ENCODE measurements around the gene PRKN. TPM values are rescaled to one million over a fixed set of nuclear protein-coding genes. Genes with fewer than 3 reads are reported as not detected.

PRKN gene
- total RNA-seq, 2 donors from 2014 or later, result 6.7 to 8.2 TPM

DNA sequence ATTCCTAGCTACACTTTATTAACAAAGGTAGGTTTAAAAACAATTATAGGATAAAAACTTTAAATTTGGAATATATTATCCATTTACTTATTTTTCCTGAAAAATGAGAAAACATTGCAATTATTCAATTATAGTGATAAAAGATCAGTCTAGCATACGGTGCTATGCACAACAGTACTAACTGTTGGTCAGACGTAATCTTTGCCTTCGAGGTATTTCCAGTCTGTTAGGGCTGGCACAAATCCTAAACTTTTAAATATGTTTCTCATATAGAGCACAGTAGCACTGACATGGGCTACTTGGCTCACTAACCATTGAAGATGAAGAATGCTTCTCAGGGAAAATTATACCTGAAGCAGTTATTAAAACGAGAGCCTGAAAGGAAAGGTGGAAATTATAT is 214.8 kb downstream of the PRKN start:
- DNase-seq, result no peak

GRCh38 chr6:162497389-162497788 is 230.2 kb downstream of the PRKN start:
- H3K4me3 ChIP-seq, result no peak overlapping the region
- H3K27ac ChIP-seq, result no peak overlapping the region
- no peaks in the 10 kb centered on the region for H3K27me3 ChIP-seq
- DNase-seq, result no peak
- intact Hi-C loops (cut with DNase I), result no loop called here
- TF ChIP-seq CTCF (IDR thresholded peaks at IDR 0.05) (no peak), POLR2A (IDR thresholded peaks at IDR 0.05) (no peak)
- H3K9me3 ChIP-seq, result no peaks in the 10 kb centered on the region
- no peaks in the 10 kb centered on the region for H3K36me3 ChIP-seq (replicated peaks in 1 of 2; ENCODE audit: insufficient read depth in 1 of 2, low read depth in 2 of 2)
- 69 to 84% methylated on average over 5 of the region's 5 CpGs for WGBS, 2 donors
- no peaks in the 10 kb centered on the region for H3K4me1 ChIP-seq
- ATAC-seq, result no peak

More for the DNA sequence above, 214.8 kb downstream of the PRKN start:
- ATAC-seq, result no peak
- TF ChIP-seq CTCF (IDR thresholded peaks at IDR 0.05), result no peak
- no peak for TF ChIP-seq POLR2A (IDR thresholded peaks at IDR 0.05)
- H3K9me3 ChIP-seq, result no peaks in the 10 kb centered on the region
- H3K4me3 ChIP-seq, result no peak overlapping the region
- H3K4me1 ChIP-seq, result no peaks in the 10 kb centered on the region
- H3K27ac ChIP-seq, result no peak overlapping the region
- no peaks in the 10 kb centered on the region for H3K36me3 ChIP-seq (replicated peaks in 1 of 2; ENCODE audit: insufficient read depth in 1 of 2, low read depth in 2 of 2)
- 83 to 85% methylated on average over 4 of the region's 4 CpGs for WGBS, 2 donors
- no peaks in the 10 kb centered on the region for H3K27me3 ChIP-seq
- intact Hi-C loops (cut with DNase I), result no loop called here

DNA sequence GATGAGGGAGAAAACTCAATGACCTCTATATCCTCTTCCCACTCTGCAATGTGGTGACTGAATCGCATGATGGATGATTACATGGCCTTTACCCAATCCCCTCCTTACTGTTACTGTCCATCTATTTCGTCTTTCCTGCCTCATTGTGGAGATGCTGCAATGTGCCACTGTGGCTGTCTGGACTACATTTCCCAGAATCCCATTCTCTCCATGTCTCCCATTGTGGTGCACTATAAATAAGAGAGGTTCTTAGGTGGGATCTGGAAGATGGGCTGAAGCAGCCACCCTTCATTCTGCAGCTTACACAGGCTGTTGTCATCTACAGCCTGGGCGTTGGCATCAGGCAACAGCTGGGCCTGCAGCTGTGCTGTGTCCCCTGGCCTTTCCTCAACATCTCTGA is 233.6 kb downstream of the PRKN start:
- ATAC-seq, result no peak
- H3K4me1 ChIP-seq, result no peaks in the 10 kb centered on the region
- no peak for TF ChIP-seq CTCF (IDR thresholded peaks at IDR 0.05)
- TF ChIP-seq POLR2A (IDR thresholded peaks at IDR 0.05), result no peak
- intact Hi-C loops (cut with DNase I), result no loop called here
- WGBS, 2 donors, result 89 to 93% methylated on average over 3 of the region's 3 CpGs
- H3K4me3 ChIP-seq, result no peak overlapping the region
- DNase-seq, result no peak
- H3K9me3 ChIP-seq, result no peaks in the 10 kb centered on the region
- H3K27ac ChIP-seq, result no peak overlapping the region
- no peaks in the 10 kb centered on the region for H3K27me3 ChIP-seq
- H3K36me3 ChIP-seq (replicated peaks in 1 of 2; ENCODE audit: insufficient read depth in 1 of 2, low read depth in 2 of 2), result no peaks in the 10 kb centered on the region

DNA sequence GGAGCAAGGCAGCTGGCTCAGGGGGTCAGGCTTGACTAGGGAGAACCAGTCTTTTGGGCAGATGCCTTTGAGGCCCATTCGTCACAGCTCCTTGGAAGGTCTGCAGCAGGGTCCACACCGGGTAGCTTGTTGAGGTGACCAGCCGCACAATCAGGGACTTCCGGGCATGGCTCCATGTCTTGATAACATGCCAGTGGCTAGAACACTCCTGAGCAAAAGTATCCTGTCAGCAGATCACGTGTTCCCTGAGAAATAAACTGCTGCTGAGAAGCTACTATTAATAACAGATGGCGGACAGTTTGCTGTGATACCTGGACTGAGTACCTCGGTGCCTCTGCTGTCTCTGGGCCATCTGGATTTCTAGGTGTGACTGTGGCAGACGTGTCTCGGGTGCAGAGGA is 235.9 kb downstream of the PRKN start:
- intact Hi-C loops (cut with DNase I), result no loop called here
- WGBS, 2 donors, result 77 to 84% methylated on average over 8 to 9 of the region's 9 CpGs
- H3K4me3 ChIP-seq, result no peak overlapping the region
- TF ChIP-seq CTCF (IDR thresholded peaks at IDR 0.05) (no peak), POLR2A (IDR thresholded peaks at IDR 0.05) (no peak)
- ATAC-seq, result no peak
- H3K4me1 ChIP-seq, result no peaks in the 10 kb centered on the region
- H3K27me3 ChIP-seq, result no peaks in the 10 kb centered on the region
- H3K27ac ChIP-seq, result no peak overlapping the region
- no peaks in the 10 kb centered on the region for H3K36me3 ChIP-seq (replicated peaks in 1 of 2; ENCODE audit: insufficient read depth in 1 of 2, low read depth in 2 of 2)
- H3K9me3 ChIP-seq, result no peaks in the 10 kb centered on the region
- DNase-seq, result no peak

DNA sequence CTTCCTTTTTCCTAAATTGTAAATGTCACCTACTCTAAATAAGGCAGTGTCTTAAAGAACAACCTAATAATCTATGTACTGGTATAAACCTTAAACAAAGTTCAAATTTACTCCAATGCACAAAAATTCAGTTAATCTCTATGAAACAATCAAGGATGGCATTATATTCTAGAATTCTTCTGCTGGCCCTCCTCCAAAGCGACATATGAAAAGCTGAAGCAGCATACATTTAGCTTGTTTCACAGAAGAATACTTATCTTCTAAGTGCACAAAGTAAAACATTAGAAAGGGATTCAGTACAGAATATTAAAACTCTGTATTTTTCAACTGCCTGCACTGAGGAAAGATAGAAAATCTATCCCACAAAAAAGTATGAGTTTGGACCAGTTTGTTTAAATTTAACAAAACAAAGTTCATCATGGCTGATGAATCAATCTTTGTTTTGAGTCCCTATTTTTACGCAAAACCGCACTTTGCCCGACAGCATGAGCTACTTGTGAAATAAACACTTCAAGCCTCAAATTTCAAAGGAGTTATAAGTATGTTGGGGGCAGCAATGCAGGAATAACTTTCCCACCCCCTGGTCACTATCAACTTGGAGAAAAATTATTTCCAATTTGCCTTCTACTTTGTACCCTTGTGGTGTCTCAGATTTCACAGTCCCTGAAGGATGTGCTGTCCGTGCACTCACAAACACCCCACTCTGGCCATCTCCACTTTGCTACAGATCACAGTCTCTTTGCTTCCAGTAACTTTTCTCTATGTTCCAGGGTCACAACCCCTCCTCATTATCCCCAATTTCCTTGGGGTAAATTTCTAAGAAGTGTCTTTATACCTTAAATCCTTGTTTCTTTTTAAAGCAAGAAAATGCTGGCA is 238.2 kb downstream of the PRKN start:
- H3K27ac ChIP-seq, result no peak overlapping the region
- H3K4me1 ChIP-seq, result no peaks in the 10 kb centered on the region
- ATAC-seq, result no peak
- no peak overlapping the region for H3K4me3 ChIP-seq
- no peak for DNase-seq
- H3K27me3 ChIP-seq, result no peaks in the 10 kb centered on the region
- WGBS, 2 donors, result 95 to 96% methylated on average over 5 of the region's 5 CpGs
- H3K9me3 ChIP-seq, result no peaks in the 10 kb centered on the region
- TF ChIP-seq CTCF (IDR thresholded peaks at IDR 0.05) (no peak), POLR2A (IDR thresholded peaks at IDR 0.05) (no peak)
- H3K36me3 ChIP-seq (replicated peaks in 1 of 2; ENCODE audit: insufficient read depth in 1 of 2, low read depth in 2 of 2), result no peaks in the 10 kb centered on the region
- intact Hi-C loops (cut with DNase I), result no loop called here
